ENCODE measurements around the gene ZSCAN26.

ZSCAN26 gene

GRCh38 chr6:28245206-28245941 is 21.6 kb upstream of the ZSCAN26 start:
- no peak overlapping the region for H3K4me2 ChIP-seq (ENCODE audit: low read length)
- H3K27me3 ChIP-seq (ENCODE audit: control insufficient read depth, low read length): no peaks in the 10 kb centered on the region
- H3F3A ChIP-seq (ENCODE audit: control insufficient read depth, insufficient read depth): 0 out of 2 replicates have a peak, but pooled peaks cover 8% of the 10 kb centered on the region
- H3K36me3 ChIP-seq (ENCODE audit: control insufficient read depth, low read length): peaks cover 49% of the 10 kb centered on the region
- TF ChIP-seq EZH2phosphoT487 (IDR thresholded peaks at IDR 0.05; ENCODE audit: borderline replicate concordance, low read length): no peak
- TF ChIP-seq CTCF (IDR thresholded peaks at IDR 0.05; ENCODE audit: low read depth, low read length, poor library complexity, severe bottlenecking): no peak
- H4K20me1 ChIP-seq (ENCODE audit: control insufficient read depth, insufficient read depth, low read depth, low read length): no peaks in the 10 kb centered on the region
- no peaks in the 10 kb centered on the region for H3K9me3 ChIP-seq (ENCODE audit: control insufficient read depth, insufficient read depth, low read length)
- H3K4me3 ChIP-seq (ENCODE audit: low read length): no peak overlapping the region
- H3K27ac ChIP-seq (ENCODE audit: low read depth, low read length): no peak overlapping the region
- peaks cover 4% of the 10 kb centered on the region for H3K79me2 ChIP-seq (ENCODE audit: control insufficient read depth, low read length)
- no peaks in the 10 kb centered on the region; the same call in none of the 2 replicates for H3K4me1 ChIP-seq (ENCODE audit: control insufficient read depth, low read length)
- H3K9me2 ChIP-seq (replicated peaks; ENCODE audit: control insufficient read depth, low read length): no peaks in the 10 kb centered on the region

GRCh38 chr6:28248916-28249315 is 18.0 kb upstream of the ZSCAN26 start:
- H3K4me3 ChIP-seq (ENCODE audit: low read length): no peak overlapping the region
- peaks cover 53% of the 10 kb centered on the region for H3K36me3 ChIP-seq (ENCODE audit: control insufficient read depth, low read length)

GRCh38 chr6:28250747-28251146 is 16.2 kb upstream of the ZSCAN26 start:
- Histone ChIP-seq H3F3A (ENCODE audit: control insufficient read depth, insufficient read depth) (no peaks in the 10 kb centered on the region), H3K4me1 (ENCODE audit: control insufficient read depth, low read length) (peaks cover 17% of the 10 kb centered on the region), H3K4me3 (ENCODE audit: low read length) (peak overlapping the region; percentile 98), H4K20me1 (ENCODE audit: control insufficient read depth, insufficient read depth, low read depth, low read length) (no peaks in the 10 kb centered on the region), H3K4me2 (ENCODE audit: low read length) (peak overlapping the region; percentile 67), H3K79me2 (ENCODE audit: control insufficient read depth, low read length) (peaks cover 24% of the 10 kb centered on the region), H3K9me2 (replicated peaks; ENCODE audit: control insufficient read depth, low read length) (no peaks in the 10 kb centered on the region), H3K27me3 (ENCODE audit: control insufficient read depth, low read length) (no peaks in the 10 kb centered on the region), H3K27ac (ENCODE audit: low read depth, low read length) (no peak overlapping the region), H3K36me3 (ENCODE audit: control insufficient read depth, low read length) (peaks cover 35% of the 10 kb centered on the region), H3K9me3 (ENCODE audit: control insufficient read depth, insufficient read depth, low read length) (no peaks in the 10 kb centered on the region)
- TF ChIP-seq EZH2phosphoT487 (IDR thresholded peaks at IDR 0.05; ENCODE audit: borderline replicate concordance, low read length): no peak
- no peak for TF ChIP-seq CTCF (IDR thresholded peaks at IDR 0.05; ENCODE audit: low read depth, low read length, poor library complexity, severe bottlenecking)

More at GRCh38 chr6:28248916-28249315, 18.0 kb upstream of the ZSCAN26 start:
- Histone ChIP-seq H3K27ac (ENCODE audit: low read depth, low read length) (no peak overlapping the region), H3K79me2 (ENCODE audit: control insufficient read depth, low read length) (peaks cover 24% of the 10 kb centered on the region), H3K4me1 (ENCODE audit: control insufficient read depth, low read length) (peaks cover 17% of the 10 kb centered on the region), H3K9me3 (ENCODE audit: control insufficient read depth, insufficient read depth, low read length) (no peaks in the 10 kb centered on the region), H4K20me1 (ENCODE audit: control insufficient read depth, insufficient read depth, low read depth, low read length) (no peaks in the 10 kb centered on the region), H3K4me2 (ENCODE audit: low read length) (no peak overlapping the region), H3F3A (ENCODE audit: control insufficient read depth, insufficient read depth) (no peaks in the 10 kb centered on the region), H3K27me3 (ENCODE audit: control insufficient read depth, low read length) (no peaks in the 10 kb centered on the region), H3K9me2 (replicated peaks; ENCODE audit: control insufficient read depth, low read length) (no peaks in the 10 kb centered on the region)
- TF ChIP-seq EZH2phosphoT487 (IDR thresholded peaks at IDR 0.05; ENCODE audit: borderline replicate concordance, low read length) (no peak), CTCF (IDR thresholded peaks at IDR 0.05; ENCODE audit: low read depth, low read length, poor library complexity, severe bottlenecking) (no peak)

Data from DOHH2 (cell line).